ENCODE measurements around the gene OTOGL.

- TF ChIP-seq CTCF (IDR thresholded peaks at IDR 0.05): no peak
- TF ChIP-seq EP300 (IDR thresholded peaks at IDR 0.05): no peak
- TF ChIP-seq POLR2A (IDR thresholded peaks at IDR 0.05): no peak
Measured at GRCh38 chr12:80201908-80202307, 102.6 kb downstream of the OTOGL start.

Measured in tibial nerve (tissue), 4 donors.